GM12878 (cell line): ENCODE measurements around the gene CPA4. TPM values are rescaled to one million over a fixed set of nuclear protein-coding genes. Genes with fewer than 3 reads are reported as not detected.

ENCODE experiments used
- ATAC-seq: fragments of 200-7000 bp; cut with Tn5 transposase; 3 replicates; pipeline ENCODE4 v1.9.1; 2020; ENCODE audit warnings: mild to moderate bottlenecking, moderate library complexity
- BruUV-seq: library from RNA; stranded (reverse); fragments of 400-500 nt; replicated peaks from 2 replicates; lab custom pipeline; 2021; lab: Mats Ljungman, UMichigan
- CTCF ChIA-PET: fragments of 300-600 bp; sonication (Branson Sonifier 250); formaldehyde crosslinking; extraction: SDS; loops from one replicate; lab custom pipeline; 2021; ENCODE audit warnings: inconsistent platforms; lab: Yijun Ruan, JAX
- POLR2A ChIA-PET: fragments of 350-600 bp; formaldehyde crosslinking; extraction: SDS; loops from one replicate; lab custom pipeline; 2021; ENCODE audit warnings: inconsistent platforms; lab: Charles Lee
- RAD21 ChIA-PET: fragments of 300-600 bp; sonication (Branson Sonifier 250); formaldehyde crosslinking; loops from one replicate; lab custom pipeline; 2023; ENCODE audit warnings: antibody characterized with exemption; ENCODE audit not compliant: unreplicated experiment; lab: Charles Lee
- SMC1A ChIA-PET: fragments of 300-600 bp; sonication (Branson Sonifier 250); formaldehyde crosslinking; loops from one replicate; lab custom pipeline; 2023; ENCODE audit not compliant: unreplicated experiment, uncharacterized antibody; lab: Charles Lee
- DNase-seq: peaks from one replicate; pipeline ENCODE4 v3.0.0-alpha.2; 2011; ENCODE audit warnings: low read depth, low spot score
- FAIRE-seq: peaks from 3 replicates; lab custom pipeline; 2011; peaks lifted over from hg19 to GRCh38; lab: Jason Lieb, UNC
- H2AFZ ChIP-seq: 2 replicates; pipeline ENCODE4 v1.6.0; 2011; ENCODE audit warnings: low read depth, low read length, control low read depth; ENCODE audit not compliant: control insufficient read depth
- H3K27ac ChIP-seq: 2 replicates; pipeline ENCODE4 v1.5.1; 2011; ENCODE audit warnings: control low read depth; ENCODE audit not compliant: control insufficient read depth, insufficient read depth
- H3K27me3 ChIP-seq, 2 experiments: replicated peaks in 1 of 2; 2 replicates each; pipeline versions ENCODE4 v1.6.0 to v1.6.1; 2011; ENCODE audit warnings: low read length in 1 of 2; ENCODE audit not compliant: control insufficient read depth in 2 of 2, insufficient read depth in 2 of 2
- H3K36me3 ChIP-seq, 2 experiments: 2 replicates each; pipeline ENCODE4 v1.5.1; 2011; ENCODE audit warnings: low read length in 1 of 2; ENCODE audit not compliant: control insufficient read depth in 2 of 2, insufficient read depth in 2 of 2
- H3K4me1 ChIP-seq: 2 replicates; pipeline ENCODE4 v1.6.1; 2011; ENCODE audit warnings: mild to moderate bottlenecking, low read length, moderate library complexity, mixed read lengths; ENCODE audit not compliant: control insufficient read depth, insufficient read depth
- H3K4me2 ChIP-seq: 2 replicates; pipeline ENCODE4 v1.6.0; 2011; ENCODE audit warnings: control low read depth; ENCODE audit not compliant: control insufficient read depth, insufficient read depth
- H3K4me3 ChIP-seq: fragments of 200-600 bp; sonication (generic); 2 replicates; pipeline ENCODE4 v1.5.1; 2016
- H3K79me2 ChIP-seq: 2 replicates; pipeline ENCODE4 v1.6.0; 2011; ENCODE audit warnings: low read length; ENCODE audit not compliant: control insufficient read depth, insufficient read depth
- H3K9ac ChIP-seq: 2 replicates; pipeline ENCODE4 v1.8.0; 2011; ENCODE audit warnings: low read length, control low read depth, mixed read lengths; ENCODE audit not compliant: control insufficient read depth, insufficient read depth
- H3K9me3 ChIP-seq: replicated peaks from 3 replicates; pipeline ENCODE4 v1.5.1; 2011; ENCODE audit warnings: mild to moderate bottlenecking, low read length; ENCODE audit not compliant: control insufficient read depth, insufficient read depth
- H4K20me1 ChIP-seq: 2 replicates; pipeline ENCODE4 v1.6.0; 2011; ENCODE audit not compliant: control insufficient read depth, insufficient read depth
- CEBPB ChIP-seq, 2 experiments: fragments of 150-350 bp in 1 of 2; IDR thresholded peaks; 2 replicates each; pipeline ENCODE4 v1.6.1; 2012 to 2014; ENCODE audit warnings: low read depth in 2 of 2, low read length in 2 of 2, borderline replicate concordance in 1 of 2, inconsistent platforms in 1 of 2
- IKZF1 ChIP-seq: fragments of 450-650 bp; conservative IDR thresholded peaks from 2 replicates; pipeline ENCODE4 v1.6.1; 2017; ENCODE audit warnings: antibody characterized with exemption, mild to moderate bottlenecking
- JUND ChIP-seq: IDR thresholded peaks from 2 replicates; pipeline ENCODE4 v1.6.1; 2012; ENCODE audit warnings: low read depth, mild to moderate bottlenecking, low read length, improper control_type of control experiment, moderate library complexity
- KLF5 ChIP-seq: fragments of 450-650 bp; IDR thresholded peaks from 2 replicates; pipeline ENCODE4 v1.6.1; 2014; ENCODE audit warnings: mild to moderate bottlenecking; ENCODE audit not compliant: partially characterized antibody
- MTA3 ChIP-seq: IDR thresholded peaks from 2 replicates; pipeline ENCODE4 v1.6.1; 2012; ENCODE audit warnings: low read length, inconsistent platforms, borderline replicate concordance
- NBN ChIP-seq: fragments of 450-650 bp; IDR thresholded peaks from 2 replicates; pipeline ENCODE4 v1.6.1; 2016
- RELA ChIP-seq: fragments of 450-650 bp; IDR thresholded peaks from 2 replicates; pipeline ENCODE4 v1.8.0; 2014; ENCODE audit warnings: borderline replicate concordance; ENCODE audit not compliant: partially characterized antibody
- TCF7 ChIP-seq: IDR thresholded peaks from 2 replicates; pipeline ENCODE4 v1.6.1; 2014; ENCODE audit warnings: antibody characterized with exemption, borderline replicate concordance
- ZNF207 ChIP-seq: fragments of 450-650 bp; IDR thresholded peaks from 2 replicates; pipeline ENCODE4 v1.6.1; 2014; ENCODE audit warnings: antibody characterized with exemption, mild to moderate bottlenecking, borderline replicate concordance
- WGBS: methylation state at CpG from one replicate; pipeline ENCODE4 v1.1.6; 2016; ENCODE audit warnings: low lambda C conversion rate; ENCODE audit not compliant: insufficient replicate concordance, insufficient coverage; ENCODE audit errors: missing lambda C conversion rate; 5-methylcytosine and 5-hydroxymethylcytosine counted together
- in situ Hi-C: fragments of 300-500 bp; cut with MboI; formaldehyde crosslinking; loops from 9 replicates; pipeline ENCODE4 v1.14.3; 2018; ENCODE audit warnings: mixed read lengths
- intact Hi-C: fragments of 100-400 bp; cut with micrococcal nuclease; formaldehyde crosslinking; loops from one replicate; pipeline ENCODE4 v1.14.2; 2022; ENCODE audit not compliant: unreplicated experiment
- polyA plus RNA-seq, 11 experiments: library from polyadenylated mRNA; depleted of rRNA in 4 of 11; unstranded in 6 of 11; stranded (reverse) in 5 of 11; fragments of >200 nt; fragmentation: Nextera tagmentation in 4 of 11; fragmentation: Illumina TruSeq in 1 of 11; extraction: Ambion mirVana in 4 of 11; extraction: Trizol in 1 of 11; gene quantifications; 1 replicate in 1 of 11; 2 replicates in 10 of 11; pipeline versions ENCODE4 v1.2.1 to v1.2.3, GENCODE V29; 2011 to 2016; ENCODE audit warnings: inconsistent platforms in 2 of 11, missing spikeins in 2 of 11, low read depth in 1 of 11
- total RNA-seq, 4 experiments: library from RNA; depleted of rRNA in 3 of 4; stranded (reverse); fragments of >200 nt in 3 of 4; fragmentation: Illumina TruSeq in 1 of 4; extraction: Trizol in 1 of 4; gene quantifications; 2 replicates each; pipeline versions ENCODE4 v1.2.1 to v1.2.3, GENCODE V29; 2013 to 2021
- TF ChIP-seq, protein P1 (sequence below): IDR thresholded peaks from 2 replicates; pipeline ENCODE4 v1.6.1; 2012; ENCODE audit warnings: low read depth, low read length, improper control_type of control experiment
- TF ChIP-seq, protein P2 (sequence below): fragments of 450-650 bp; IDR thresholded peaks from 2 replicates; pipeline ENCODE4 v1.6.1; 2016; ENCODE audit warnings: mild to moderate bottlenecking
- TF ChIP-seq, protein P3 (sequence below): fragments of 450-650 bp; formaldehyde crosslinking; IDR thresholded peaks from 2 replicates; pipeline ENCODE4 v1.4.0; 2022; ENCODE audit warnings: mild to moderate bottlenecking, moderate library complexity
- TF ChIP-seq, protein P4 (sequence below): IDR thresholded peaks from 2 replicates; pipeline ENCODE4 v1.6.1; 2012; ENCODE audit warnings: low read depth, low read length, improper control_type of control experiment

CPA4 gene
- total and polyA plus RNA-seq, 10 of the 15 experiments (the other 5 are each of a cell fraction or from before 2014, with no cell fraction given), result 0.05 to 0.35 (median 0.18) TPM; not detected in 1

DNA sequence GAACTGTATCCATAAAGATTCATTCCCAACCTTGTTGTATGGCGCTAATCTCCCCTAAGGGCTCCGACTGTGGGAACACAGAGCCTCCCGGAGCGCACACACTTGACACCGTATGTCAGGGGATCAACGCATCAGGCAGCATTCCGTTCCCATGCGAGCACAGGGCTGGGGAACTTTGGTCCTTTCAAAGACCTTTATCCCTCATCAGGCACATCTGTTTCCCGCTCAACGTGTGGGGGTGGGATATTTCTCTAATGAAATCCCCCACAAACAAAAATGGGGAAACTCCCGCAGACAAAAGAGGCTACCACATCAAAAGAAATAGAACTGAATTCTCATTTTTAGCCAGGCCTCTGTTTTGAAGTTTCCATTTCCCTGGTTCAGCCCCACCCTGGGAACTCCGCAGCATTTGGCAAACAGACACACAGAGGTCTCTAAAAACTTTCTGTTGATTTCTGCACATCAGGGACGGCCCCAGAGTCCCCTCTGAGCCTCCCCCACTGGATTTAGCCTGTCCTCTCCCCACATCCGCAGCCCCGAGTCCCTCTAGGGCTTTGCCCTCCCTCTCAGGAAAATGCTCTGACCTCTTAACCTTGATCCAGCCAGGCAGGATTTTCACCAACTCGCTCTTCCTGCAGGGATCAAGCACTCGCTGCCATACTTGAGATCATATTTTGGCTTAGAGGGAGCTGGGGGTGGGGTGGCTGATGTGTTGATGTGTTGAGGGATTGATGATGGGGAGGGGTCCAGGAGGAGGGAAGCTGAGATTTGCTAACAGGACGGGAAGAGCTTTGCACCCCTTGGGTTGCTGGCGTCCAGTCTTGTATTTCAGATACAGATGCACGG, 58.2 kb downstream of the CPA4 start (continued):
- TF ChIP-seq MTA3 (no peak), RELA (peak; percentile 62)
- TF ChIP-seq, protein P1, sequence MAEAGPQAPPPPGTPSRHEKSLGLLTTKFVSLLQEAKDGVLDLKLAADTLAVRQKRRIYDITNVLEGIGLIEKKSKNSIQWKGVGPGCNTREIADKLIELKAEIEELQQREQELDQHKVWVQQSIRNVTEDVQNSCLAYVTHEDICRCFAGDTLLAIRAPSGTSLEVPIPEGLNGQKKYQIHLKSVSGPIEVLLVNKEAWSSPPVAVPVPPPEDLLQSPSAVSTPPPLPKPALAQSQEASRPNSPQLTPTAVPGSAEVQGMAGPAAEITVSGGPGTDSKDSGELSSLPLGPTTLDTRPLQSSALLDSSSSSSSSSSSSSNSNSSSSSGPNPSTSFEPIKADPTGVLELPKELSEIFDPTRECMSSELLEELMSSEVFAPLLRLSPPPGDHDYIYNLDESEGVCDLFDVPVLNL, result no peak

DNA sequence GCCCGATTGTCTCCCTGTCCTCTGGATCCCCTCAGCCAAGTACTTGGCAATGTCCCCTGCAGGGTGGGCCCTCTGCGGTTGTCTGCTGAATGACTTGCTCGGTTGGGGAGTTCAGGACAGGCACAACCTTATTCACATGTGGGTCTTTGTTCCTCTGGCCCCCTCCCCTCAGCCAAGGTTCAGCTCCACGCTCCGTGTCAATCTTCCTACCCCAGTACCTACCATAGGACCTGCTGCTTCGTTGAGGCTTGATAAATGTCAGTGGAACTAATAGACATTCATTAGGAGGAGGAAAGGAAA, 58.8 kb downstream of the CPA4 start:
- no peak for FAIRE-seq
- intact Hi-C loops (loop anchor here (1.0 kb wide), 1 partner anchor 41 kb away; no protein-coding TSS in a partner anchor), in situ Hi-C loops (no loop called here)
- TF ChIP-seq NBN (no peak), ZNF207 (no peak), KLF5 (no peak), CEBPB (IDR thresholded peaks at IDR 0.05; ENCODE audit: borderline replicate concordance in 1 of 2, low read depth in 2 of 2, low read length in 2 of 2) (no peak), IKZF1 (no peak), TCF7 (no peak), JUND (no peak)
- TF ChIP-seq, protein P2, sequence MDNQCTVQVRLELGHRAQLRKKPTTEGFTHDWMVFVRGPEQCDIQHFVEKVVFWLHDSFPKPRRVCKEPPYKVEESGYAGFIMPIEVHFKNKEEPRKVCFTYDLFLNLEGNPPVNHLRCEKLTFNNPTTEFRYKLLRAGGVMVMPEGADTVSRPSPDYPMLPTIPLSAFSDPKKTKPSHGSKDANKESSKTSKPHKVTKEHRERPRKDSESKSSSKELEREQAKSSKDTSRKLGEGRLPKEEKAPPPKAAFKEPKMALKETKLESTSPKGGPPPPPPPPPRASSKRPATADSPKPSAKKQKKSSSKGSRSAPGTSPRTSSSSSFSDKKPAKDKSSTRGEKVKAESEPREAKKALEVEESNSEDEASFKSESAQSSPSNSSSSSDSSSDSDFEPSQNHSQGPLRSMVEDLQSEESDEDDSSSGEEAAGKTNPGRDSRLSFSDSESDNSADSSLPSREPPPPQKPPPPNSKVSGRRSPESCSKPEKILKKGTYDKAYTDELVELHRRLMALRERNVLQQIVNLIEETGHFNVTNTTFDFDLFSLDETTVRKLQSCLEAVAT, result no peak
- TF ChIP-seq, protein P3, sequence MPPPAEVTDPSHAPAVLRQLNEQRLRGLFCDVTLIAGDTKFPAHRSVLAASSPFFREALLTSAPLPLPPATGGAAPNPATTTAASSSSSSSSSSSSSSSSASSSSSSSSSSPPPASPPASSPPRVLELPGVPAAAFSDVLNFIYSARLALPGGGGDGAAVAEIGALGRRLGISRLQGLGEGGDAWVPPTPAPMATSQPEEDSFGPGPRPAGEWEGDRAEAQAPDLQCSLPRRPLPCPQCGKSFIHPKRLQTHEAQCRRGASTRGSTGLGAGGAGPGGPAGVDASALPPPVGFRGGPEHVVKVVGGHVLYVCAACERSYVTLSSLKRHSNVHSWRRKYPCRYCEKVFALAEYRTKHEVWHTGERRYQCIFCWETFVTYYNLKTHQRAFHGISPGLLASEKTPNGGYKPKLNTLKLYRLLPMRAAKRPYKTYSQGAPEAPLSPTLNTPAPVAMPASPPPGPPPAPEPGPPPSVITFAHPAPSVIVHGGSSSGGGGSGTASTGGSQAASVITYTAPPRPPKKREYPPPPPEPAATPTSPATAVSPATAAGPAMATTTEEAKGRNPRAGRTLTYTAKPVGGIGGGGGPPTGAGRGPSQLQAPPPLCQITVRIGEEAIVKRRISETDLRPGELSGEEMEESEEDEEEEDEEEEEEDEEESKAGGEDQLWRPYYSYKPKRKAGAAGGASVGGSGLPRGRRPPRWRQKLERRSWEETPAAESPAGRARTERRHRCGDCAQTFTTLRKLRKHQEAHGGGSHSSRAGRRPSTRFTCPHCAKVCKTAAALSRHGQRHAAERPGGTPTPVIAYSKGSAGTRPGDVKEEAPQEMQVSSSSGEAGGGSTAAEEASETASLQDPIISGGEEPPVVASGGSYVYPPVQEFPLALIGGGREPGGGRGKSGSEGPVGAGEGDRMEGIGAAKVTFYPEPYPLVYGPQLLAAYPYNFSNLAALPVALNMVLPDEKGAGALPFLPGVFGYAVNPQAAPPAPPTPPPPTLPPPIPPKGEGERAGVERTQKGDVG (CRISPR knock-in tag), result no peak
- TF ChIP-seq, protein P4, sequence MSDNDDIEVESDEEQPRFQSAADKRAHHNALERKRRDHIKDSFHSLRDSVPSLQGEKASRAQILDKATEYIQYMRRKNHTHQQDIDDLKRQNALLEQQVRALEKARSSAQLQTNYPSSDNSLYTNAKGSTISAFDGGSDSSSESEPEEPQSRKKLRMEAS, result no peak
- no peaks in the 10 kb centered on the region for H3K27me3 ChIP-seq
- H3K4me3 ChIP-seq, result no peak overlapping the region
- no peak overlapping the region for H3K9ac ChIP-seq
- peaks cover 21% of the 10 kb centered on the region for H3K4me1 ChIP-seq
- no peak overlapping the region for H3K4me2 ChIP-seq
- BruUV-seq, result no TSS peak
- no peaks in the 10 kb centered on the region for H3K79me2 ChIP-seq
- RAD21 ChIA-PET, result interaction anchor here (0.9 kb wide), 1 partner anchor 13 kb away, joined by 3 read pairs; no protein-coding TSS in a partner anchor
- H3K27ac ChIP-seq, result peak overlapping the region; percentile 73
- H3K9me3 ChIP-seq, result no peaks in the 10 kb centered on the region
- ATAC-seq, result no peak; the same call in 2 of the 3 replicates
- DNase-seq, result no peak
- no peaks in the 10 kb centered on the region for H4K20me1 ChIP-seq
- CTCF ChIA-PET, result interaction anchor here (0.9 kb wide), 1 partner anchor 14 kb away, joined by 3 read pairs; no protein-coding TSS in a partner anchor
- WGBS, result 81% methylated on average over 6 of the region's 6 CpGs
- POLR2A ChIA-PET, result interaction anchor here (0.6 to 0.7 kb wide), 2 partner anchors 41 to 670 kb away, joined by 3 read pairs; no protein-coding TSS in a partner anchor
- SMC1A ChIA-PET, result interaction anchor here (1.2 kb wide), 1 partner anchor 14 kb away, joined by 3 read pairs; no protein-coding TSS in a partner anchor
- no peak overlapping the region for H2AFZ ChIP-seq
- H3K36me3 ChIP-seq, result no peaks in the 10 kb centered on the region
